Tibial nerve (tissue), 4 donors: ENCODE measurements around the gene FLNC. TPM values are rescaled to one million over a fixed set of nuclear protein-coding genes. Genes with fewer than 3 reads are reported as not detected.

Experiments used
- DNase-seq, 2 donors: peaks; one replicate each; pipeline ENCODE4 v3.0.0-alpha.2; 2019; ENCODE audit warnings: low spot score in 2 of 2
- H3K27ac ChIP-seq, 4 donors: fragments of 200-600 bp; sonication (generic) in 3 of 4; one replicate each; pipeline ENCODE4 v1.5.1; 2017 to 2019; ENCODE audit warnings: mild to moderate bottlenecking in 1 of 4
- H3K27me3 ChIP-seq, 2 donors: fragments of 200-600 bp; sonication (generic) in 1 of 2; one replicate each; pipeline versions ENCODE4 v1.5.1 to v1.6.0; 2017 to 2019
- H3K36me3 ChIP-seq, 3 donors: fragments of 200-600 bp; sonication (generic); one replicate each; pipeline ENCODE4 v1.5.1; 2018 to 2019
- H3K4me1 ChIP-seq, 4 donors: fragments of 200-600 bp; sonication (generic) in 3 of 4; one replicate each; pipeline ENCODE4 v1.5.1; 2017 to 2019
- H3K4me3 ChIP-seq, 4 donors: fragments of 200-600 bp; sonication (generic) in 3 of 4; one replicate each; pipeline ENCODE4 v1.5.1; 2017 to 2019; ENCODE audit warnings: mild to moderate bottlenecking in 1 of 4, moderate library complexity in 1 of 4
- H3K9me3 ChIP-seq, 4 donors: fragments of 200-600 bp; sonication (generic) in 3 of 4; one replicate each; pipeline ENCODE4 v1.5.1; 2017 to 2019
- EP300 ChIP-seq, 2 donors: sonication (generic); formaldehyde crosslinking; IDR thresholded peaks; one replicate each; pipeline ENCODE4 v1.6.1; 2017; ENCODE audit warnings: antibody characterized with exemption in 2 of 2, mild to moderate bottlenecking in 1 of 2
- POLR2A ChIP-seq, 2 donors: fragments of 450-650 bp; IDR thresholded peaks; one replicate each; pipeline ENCODE4 v1.6.1; 2017; ENCODE audit warnings: antibody characterized with exemption in 2 of 2, mild to moderate bottlenecking in 2 of 2, moderate library complexity in 2 of 2
- whole genome bisulfite sequencing, 2 donors: methylation state at CpG; one replicate each; pipeline ENCODE4 v1.1.5; 2018; 5-methylcytosine and 5-hydroxymethylcytosine counted together
- total RNA-seq, 4 donors: library from RNA; depleted of rRNA; stranded (reverse); fragments of >200 nt; gene quantifications; one replicate each; pipeline ENCODE4 v1.1.0, GENCODE V29; 2016
- TF ChIP-seq, protein P1 (sequence below), 5 experiments: fragments of 200-600 bp in 3 of 5; fragments of 450-650 bp in 2 of 5; sonication (generic) in 3 of 5; IDR thresholded peaks; one replicate each; pipeline ENCODE4 v1.5.1; 2016 to 2019; ENCODE audit warnings: antibody characterized with exemption in 5 of 5, mild to moderate bottlenecking in 3 of 5, moderate library complexity in 2 of 5

FLNC gene
- total RNA-seq, 4 donors from 2014 or later: 5.5 to 13.5 (median 9.0) TPM

- DNase-seq: no peak
- Histone ChIP-seq H3K27ac (no peak overlapping the region), H3K9me3 (no peaks in the 10 kb centered on the region), H3K4me3 (no peak overlapping the region), H3K4me1 (no peaks in the 10 kb centered on the region), H3K36me3 (peaks cover 0 to 81% (median 0%) of the 10 kb centered on the region in 3 donors), H3K27me3 (no peaks in the 10 kb centered on the region)
- TF ChIP-seq EP300 (IDR thresholded peaks at IDR 0.05) (no peak), POLR2A (IDR thresholded peaks at IDR 0.05) (no peak)
- TF ChIP-seq, protein P1, sequence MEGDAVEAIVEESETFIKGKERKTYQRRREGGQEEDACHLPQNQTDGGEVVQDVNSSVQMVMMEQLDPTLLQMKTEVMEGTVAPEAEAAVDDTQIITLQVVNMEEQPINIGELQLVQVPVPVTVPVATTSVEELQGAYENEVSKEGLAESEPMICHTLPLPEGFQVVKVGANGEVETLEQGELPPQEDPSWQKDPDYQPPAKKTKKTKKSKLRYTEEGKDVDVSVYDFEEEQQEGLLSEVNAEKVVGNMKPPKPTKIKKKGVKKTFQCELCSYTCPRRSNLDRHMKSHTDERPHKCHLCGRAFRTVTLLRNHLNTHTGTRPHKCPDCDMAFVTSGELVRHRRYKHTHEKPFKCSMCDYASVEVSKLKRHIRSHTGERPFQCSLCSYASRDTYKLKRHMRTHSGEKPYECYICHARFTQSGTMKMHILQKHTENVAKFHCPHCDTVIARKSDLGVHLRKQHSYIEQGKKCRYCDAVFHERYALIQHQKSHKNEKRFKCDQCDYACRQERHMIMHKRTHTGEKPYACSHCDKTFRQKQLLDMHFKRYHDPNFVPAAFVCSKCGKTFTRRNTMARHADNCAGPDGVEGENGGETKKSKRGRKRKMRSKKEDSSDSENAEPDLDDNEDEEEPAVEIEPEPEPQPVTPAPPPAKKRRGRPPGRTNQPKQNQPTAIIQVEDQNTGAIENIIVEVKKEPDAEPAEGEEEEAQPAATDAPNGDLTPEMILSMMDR (IDR thresholded peaks at IDR 0.05): no peak
- 90 to 92% methylated on average over 28 to 31 of the region's 31 CpGs for WGBS, 2 donors
Observed at GRCh38 chr7:128848289-128849155, 18.3 kb downstream of the FLNC start.

DNA sequence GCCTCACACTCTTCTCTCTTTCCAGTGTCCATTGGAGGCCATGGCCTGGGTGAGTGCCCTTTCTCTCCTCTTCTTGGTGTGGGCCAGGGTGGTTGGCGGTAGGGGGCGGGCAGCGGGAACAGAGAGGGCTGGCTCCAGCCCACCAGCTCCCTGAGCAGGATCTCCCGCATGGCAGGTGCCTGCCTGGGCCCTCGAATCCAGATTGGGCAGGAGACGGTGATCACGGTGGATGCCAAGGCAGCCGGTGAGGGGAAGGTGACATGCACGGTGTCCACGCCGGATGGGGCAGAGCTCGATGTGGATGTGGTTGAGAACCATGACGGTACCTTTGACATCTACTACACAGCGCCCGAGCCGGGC lies 18.9 kb downstream of the FLNC start:
- 87 to 89% methylated on average over 12 to 16 of the region's 16 CpGs for WGBS, 2 donors
- TF ChIP-seq POLR2A (IDR thresholded peaks at IDR 0.05) (no peak), EP300 (IDR thresholded peaks at IDR 0.05) (no peak)
- TF ChIP-seq, protein P1 (IDR thresholded peaks at IDR 0.05): no peak
- DNase-seq: no peak
- no peak overlapping the region for H3K27ac ChIP-seq
- H3K27me3 ChIP-seq: no peaks in the 10 kb centered on the region
- H3K9me3 ChIP-seq: no peaks in the 10 kb centered on the region
- no peaks in the 10 kb centered on the region for H3K4me1 ChIP-seq
- no peak overlapping the region for H3K4me3 ChIP-seq
- H3K36me3 ChIP-seq: peaks cover 0 to 82% (median 0%) of the 10 kb centered on the region in 3 donors

DNA sequence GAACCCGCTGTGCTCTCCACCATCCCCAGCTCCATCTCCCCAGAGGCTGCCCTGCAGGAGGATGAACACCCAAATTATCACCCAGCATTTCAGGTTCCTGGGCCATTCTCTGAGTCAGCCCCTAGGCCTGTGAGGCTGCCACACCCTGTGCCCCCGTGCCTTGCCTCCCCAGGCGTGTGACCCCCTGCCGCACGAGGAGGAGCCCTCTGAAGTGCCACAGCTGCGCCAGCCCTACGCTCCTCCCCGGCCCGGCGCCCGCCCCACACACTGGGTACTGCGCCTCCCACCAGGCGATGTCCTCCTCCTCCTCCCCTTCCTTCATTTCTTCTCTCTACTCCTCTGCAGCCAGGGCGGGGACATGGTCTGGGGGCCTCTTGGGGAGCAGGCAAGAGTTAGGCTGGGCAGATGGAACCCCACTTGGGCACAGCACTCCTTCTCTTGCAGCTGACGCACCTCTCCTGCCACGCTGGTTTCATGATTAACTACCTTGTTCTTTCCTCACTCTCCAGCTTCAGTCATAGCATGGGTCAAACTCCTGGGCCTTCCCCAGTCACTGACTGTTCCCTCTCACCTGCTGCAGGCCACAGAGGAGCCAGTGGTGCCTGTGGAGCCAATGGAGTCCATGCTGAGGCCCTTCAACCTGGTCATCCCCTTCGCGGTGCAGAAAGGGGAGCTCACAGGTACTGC lies 19.7 kb downstream of the FLNC start:
- Histone ChIP-seq H3K27me3 (no peaks in the 10 kb centered on the region), H3K27ac (no peak overlapping the region), H3K4me3 (no peak overlapping the region), H3K4me1 (no peaks in the 10 kb centered on the region), H3K9me3 (no peaks in the 10 kb centered on the region), H3K36me3 (peaks cover 0 to 82% (median 0%) of the 10 kb centered on the region in 3 donors)
- WGBS, 2 donors: 91% methylated on average over 18 of the region's 18 CpGs
- TF ChIP-seq EP300 (IDR thresholded peaks at IDR 0.05): no peak
- TF ChIP-seq POLR2A (IDR thresholded peaks at IDR 0.05): no peak
- TF ChIP-seq, protein P1 (IDR thresholded peaks at IDR 0.05): no peak
- no peak for DNase-seq

DNA sequence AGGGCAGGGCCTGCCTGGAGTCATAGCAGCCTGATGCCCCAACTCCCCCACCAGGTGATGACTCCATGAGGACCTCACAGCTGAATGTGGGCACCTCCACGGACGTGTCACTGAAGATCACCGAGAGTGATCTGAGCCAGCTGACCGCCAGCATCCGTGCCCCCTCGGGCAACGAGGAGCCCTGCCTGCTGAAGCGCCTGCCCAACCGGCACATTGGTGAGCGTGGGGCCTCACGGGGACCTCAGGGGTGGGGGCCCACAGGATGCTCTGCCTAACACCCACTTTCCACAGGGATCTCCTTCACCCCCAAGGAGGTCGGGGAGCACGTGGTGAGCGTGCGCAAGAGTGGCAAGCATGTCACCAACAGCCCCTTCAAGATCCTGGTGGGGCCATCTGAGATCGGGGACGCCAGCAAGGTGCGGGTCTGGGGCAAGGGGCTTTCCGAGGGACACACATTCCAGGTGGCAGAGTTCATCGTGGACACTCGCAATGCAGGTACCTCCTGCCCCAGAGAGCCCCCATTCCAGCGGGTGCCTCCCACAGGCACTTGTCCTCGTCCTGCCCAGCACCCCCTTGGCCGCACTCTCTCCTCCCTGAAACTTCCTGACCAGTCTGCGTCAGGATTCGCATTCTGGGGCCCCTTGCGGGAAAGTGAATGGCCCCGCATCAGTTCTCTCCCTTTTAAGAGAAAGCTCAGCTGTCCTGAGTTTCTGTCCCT lies 22.5 kb downstream of the FLNC start:
- Histone ChIP-seq H3K27me3 (no peaks in the 10 kb centered on the region), H3K4me1 (no peaks in the 10 kb centered on the region), H3K9me3 (no peaks in the 10 kb centered on the region), H3K27ac (no peak overlapping the region), H3K36me3 (peaks cover 0 to 80% (median 0%) of the 10 kb centered on the region in 3 donors), H3K4me3 (no peak overlapping the region)
- no peak for TF ChIP-seq POLR2A (IDR thresholded peaks at IDR 0.05)
- TF ChIP-seq, protein P1 (IDR thresholded peaks at IDR 0.05): no peak
- TF ChIP-seq EP300 (IDR thresholded peaks at IDR 0.05): no peak
- no peak for DNase-seq
- 89 to 90% methylated on average over 19 to 24 of the region's 28 CpGs for WGBS, 2 donors
